ENCODE results near the gene TRIM71.

Gene TRIM71

DNA sequence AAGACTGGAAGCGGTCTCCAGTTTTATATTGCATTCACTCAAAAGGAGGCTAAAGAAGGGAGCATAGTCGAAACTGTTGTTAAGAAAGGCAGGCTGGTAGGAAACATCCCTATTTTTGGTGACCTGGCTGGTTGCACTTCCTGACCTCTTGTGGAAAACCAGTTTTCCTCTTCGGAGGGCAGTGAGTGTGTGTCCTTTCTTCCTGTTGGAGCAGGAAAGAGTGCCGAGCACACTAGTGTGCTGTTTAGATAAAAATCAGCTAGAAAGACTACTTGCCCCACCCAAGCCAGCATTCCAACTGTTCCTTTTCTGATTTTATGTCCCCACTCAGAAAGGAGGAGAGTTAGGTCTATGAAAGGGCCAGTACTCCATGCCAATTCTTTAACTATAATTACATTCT, 68.5 kb downstream of the TRIM71 start:
- H3K4me3 ChIP-seq (replicated peaks; ENCODE audit: low read depth, low read length), result no peak overlapping the region
- TF ChIP-seq, protein P1, sequence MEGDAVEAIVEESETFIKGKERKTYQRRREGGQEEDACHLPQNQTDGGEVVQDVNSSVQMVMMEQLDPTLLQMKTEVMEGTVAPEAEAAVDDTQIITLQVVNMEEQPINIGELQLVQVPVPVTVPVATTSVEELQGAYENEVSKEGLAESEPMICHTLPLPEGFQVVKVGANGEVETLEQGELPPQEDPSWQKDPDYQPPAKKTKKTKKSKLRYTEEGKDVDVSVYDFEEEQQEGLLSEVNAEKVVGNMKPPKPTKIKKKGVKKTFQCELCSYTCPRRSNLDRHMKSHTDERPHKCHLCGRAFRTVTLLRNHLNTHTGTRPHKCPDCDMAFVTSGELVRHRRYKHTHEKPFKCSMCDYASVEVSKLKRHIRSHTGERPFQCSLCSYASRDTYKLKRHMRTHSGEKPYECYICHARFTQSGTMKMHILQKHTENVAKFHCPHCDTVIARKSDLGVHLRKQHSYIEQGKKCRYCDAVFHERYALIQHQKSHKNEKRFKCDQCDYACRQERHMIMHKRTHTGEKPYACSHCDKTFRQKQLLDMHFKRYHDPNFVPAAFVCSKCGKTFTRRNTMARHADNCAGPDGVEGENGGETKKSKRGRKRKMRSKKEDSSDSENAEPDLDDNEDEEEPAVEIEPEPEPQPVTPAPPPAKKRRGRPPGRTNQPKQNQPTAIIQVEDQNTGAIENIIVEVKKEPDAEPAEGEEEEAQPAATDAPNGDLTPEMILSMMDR (IDR thresholded peaks at IDR 0.05; ENCODE audit: low read depth, low read length, missing control alignments), result no peak
- no peak for DNase-seq (ENCODE audit: extremely low read depth, low read depth)

DNA sequence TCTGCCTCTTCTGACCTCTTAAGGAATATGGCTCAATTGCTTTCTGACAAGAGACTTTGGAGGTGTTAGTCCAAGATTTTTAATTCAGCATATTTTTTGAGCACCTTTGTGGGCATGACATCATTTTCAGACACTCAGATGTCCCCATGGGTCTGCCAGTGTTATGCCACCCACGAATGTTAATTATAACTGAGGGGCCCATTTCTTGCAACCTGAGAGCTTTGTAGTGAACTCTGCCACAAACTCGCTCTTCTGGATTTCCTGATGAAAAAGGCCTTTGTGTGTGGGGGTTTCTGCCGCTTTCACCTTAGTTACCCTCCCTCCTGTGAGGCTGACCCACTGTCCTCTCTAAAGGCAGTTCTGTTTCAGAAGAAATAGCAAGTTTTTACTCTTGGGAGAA, 69.1 kb downstream of the TRIM71 start:
- no peak overlapping the region for H3K4me3 ChIP-seq (replicated peaks; ENCODE audit: low read depth, low read length)
- TF ChIP-seq, protein P1 (IDR thresholded peaks at IDR 0.05; ENCODE audit: low read depth, low read length, missing control alignments), result no peak

GRCh38 chr3:32888739-32889138, 70.9 kb downstream of the TRIM71 start:
- no peak overlapping the region for H3K4me3 ChIP-seq (replicated peaks; ENCODE audit: low read depth, low read length)
- TF ChIP-seq, protein P1 (IDR thresholded peaks at IDR 0.05; ENCODE audit: low read depth, low read length, missing control alignments), result no peak
- no peak for DNase-seq (ENCODE audit: extremely low read depth, low read depth)

More for the DNA sequence above, 69.1 kb downstream of the TRIM71 start:
- DNase-seq (ENCODE audit: extremely low read depth, low read depth), result no peak

GRCh38 chr3:32890420-32891276, 72.9 kb downstream of the TRIM71 start:
- H3K4me3 ChIP-seq (replicated peaks; ENCODE audit: low read depth, low read length), result no peak overlapping the region
- no peak for DNase-seq (ENCODE audit: extremely low read depth, low read depth)
- TF ChIP-seq, protein P1 (IDR thresholded peaks at IDR 0.05; ENCODE audit: low read depth, low read length, missing control alignments), result no peak

DNA sequence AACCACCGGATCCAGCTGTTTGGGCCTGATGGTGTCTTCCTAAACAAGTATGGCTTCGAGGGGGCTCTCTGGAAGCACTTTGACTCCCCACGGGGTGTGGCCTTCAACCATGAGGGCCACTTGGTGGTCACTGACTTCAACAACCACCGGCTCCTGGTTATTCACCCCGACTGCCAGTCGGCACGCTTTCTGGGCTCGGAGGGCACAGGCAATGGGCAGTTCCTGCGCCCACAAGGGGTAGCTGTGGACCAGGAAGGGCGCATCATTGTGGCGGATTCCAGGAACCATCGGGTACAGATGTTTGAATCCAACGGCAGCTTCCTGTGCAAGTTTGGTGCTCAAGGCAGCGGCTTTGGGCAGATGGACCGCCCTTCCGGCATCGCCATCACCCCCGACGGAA, 73.6 kb downstream of the TRIM71 start:
- no peak overlapping the region for H3K4me3 ChIP-seq (replicated peaks; ENCODE audit: low read depth, low read length)
- DNase-seq (ENCODE audit: extremely low read depth, low read depth), result no peak
- TF ChIP-seq, protein P1 (IDR thresholded peaks at IDR 0.05; ENCODE audit: low read depth, low read length, missing control alignments), result no peak

DNA sequence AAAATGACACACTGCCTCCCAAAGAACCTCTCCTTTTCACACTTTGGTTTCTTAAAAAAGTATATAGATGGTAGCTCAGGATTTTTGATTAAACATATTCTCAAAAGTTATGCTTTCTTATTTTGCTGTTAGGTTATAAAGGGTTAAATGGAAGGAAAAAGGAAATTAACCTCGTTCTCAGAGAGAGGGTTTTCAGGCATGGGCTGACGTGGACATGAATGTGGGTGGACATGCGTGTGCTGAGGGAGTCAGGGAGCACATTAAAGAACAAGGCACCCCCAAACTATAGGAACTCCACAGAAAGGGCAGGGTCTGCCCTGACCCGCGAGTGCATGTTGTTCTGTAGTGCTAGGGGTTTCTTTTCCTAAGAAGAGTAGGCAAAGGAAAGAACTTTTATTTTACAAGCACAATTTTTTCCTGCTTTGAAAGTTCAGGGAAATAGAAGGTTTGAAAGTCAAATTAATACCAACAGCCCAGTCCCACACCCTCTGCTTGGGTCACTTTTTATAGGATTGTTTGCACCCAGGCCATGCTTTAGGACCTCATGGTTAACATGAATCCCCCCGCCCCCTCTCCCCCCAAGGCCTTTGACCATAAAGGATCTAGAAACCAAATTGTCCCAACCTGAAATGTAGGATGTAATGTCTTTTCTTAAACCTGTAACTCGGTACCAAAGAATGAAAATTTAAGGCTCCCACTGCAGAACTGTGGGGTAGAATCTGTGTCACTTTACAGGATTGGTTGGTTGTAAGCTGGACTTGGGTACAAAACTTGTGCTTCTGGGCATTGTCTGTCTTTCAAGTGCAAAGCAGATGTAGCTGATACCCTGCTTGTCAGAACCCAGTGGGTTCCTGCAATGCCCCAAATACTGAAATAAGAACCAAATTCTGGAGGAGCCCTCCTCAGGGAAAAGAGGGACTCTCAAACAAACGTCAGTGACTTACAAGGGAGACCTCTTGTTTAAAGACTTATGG, 75.1 kb downstream of the TRIM71 start:
- DNase-seq (ENCODE audit: extremely low read depth, low read depth), result no peak
- TF ChIP-seq, protein P1 (IDR thresholded peaks at IDR 0.05; ENCODE audit: low read depth, low read length, missing control alignments), result no peak
- H3K4me3 ChIP-seq (replicated peaks; ENCODE audit: low read depth, low read length), result no peak overlapping the region
